ENCODE measurements around the gene SKIC2.
"Not testable (repeated sequence)": the region's sequence is repeated elsewhere in the genome, so short reads cannot be mapped to it uniquely, and the experiment has no call there.

SKIC2 gene

GRCh38 chr6:31968791-31969711, 10.1 kb downstream of the SKIC2 start:
- no peak for DNase-seq

- DNase-seq: no peak
These were observed 11.0 kb downstream of the SKIC2 start for GRCh38 chr6:31969712-31970603.

GRCh38 chr6:31970604-31971271, 11.8 kb downstream of the SKIC2 start:
- peak in 1 of 58 donors; percentile 17 for DNase-seq

GRCh38 chr6:31971279-31971992, 12.5 kb downstream of the SKIC2 start:
- DNase-seq: peak in 5 of 58 donors; percentile 15 to 48 (median 31)

- peak; percentile 61 to 100 (median 94) for DNase-seq
These were observed 13.2 kb downstream of the SKIC2 start, which contains the start of gene DXO for GRCh38 chr6:31971993-31972708. TSS of gene DXO (minus strand) at chr6:31972138. CDS start at chr6:31971675, 463 bp downstream.

- no peak for DNase-seq
These were observed 13.9 kb downstream of the SKIC2 start for GRCh38 chr6:31972709-31973350.

- not testable (repeated sequence) for DNase-seq
These were observed 17.1 kb downstream of the SKIC2 start for GRCh38 chr6:31976065-31976464.

GRCh38 chr6:31977816-31978431, 18.9 kb downstream of the SKIC2 start:
- no peak for DNase-seq

GRCh38 chr6:31978831-31979230, 19.9 kb downstream of the SKIC2 start:
- DNase-seq: no peak

GRCh38 chr6:31979238-31979898, 20.4 kb downstream of the SKIC2 start:
- DNase-seq: no peak

GRCh38 chr6:31980195-31980876, 21.4 kb downstream of the SKIC2 start:
- not testable (repeated sequence) for DNase-seq

GRCh38 chr6:31980998-31981397, 22.0 kb downstream of the SKIC2 start:
- not testable (repeated sequence) for DNase-seq

GRCh38 chr6:31981744-31982143, 22.8 kb downstream of the SKIC2 start, which contains the start of gene C4A:
TSS of gene C4A (plus strand) at chr6:31982057. CDS start at chr6:31982108, 51 bp downstream.
- DNase-seq: not testable (repeated sequence)

GRCh38 chr6:31989363-31989762, 30.4 kb downstream of the SKIC2 start:
- DNase-seq: not testable (repeated sequence)

GRCh38 chr6:31994421-31994820, 35.4 kb downstream of the SKIC2 start:
- not testable (repeated sequence) for DNase-seq

- not testable (repeated sequence) for DNase-seq
These were observed 37.4 kb downstream of the SKIC2 start for GRCh38 chr6:31996385-31996784.

- not testable (repeated sequence) for DNase-seq
These were observed 43.7 kb downstream of the SKIC2 start for GRCh38 chr6:32002546-32003268.

All from anterior cingulate cortex (tissue), 58 donors.